Ramos (cell line): ENCODE data around the gene SLC25A23.
"Not testable (repeated sequence)": the region's sequence is repeated elsewhere in the genome, so short reads cannot be mapped to it uniquely, and the experiment has no call there.

Experiments used
- in situ Hi-C: fragments of 300-500 bp; cut with MboI; formaldehyde crosslinking; loops from one replicate; pipeline ENCODE4 v1.14.3; 2022; ENCODE audit warnings: low sequenced_read_pairs; ENCODE audit not compliant: unreplicated experiment

The SLC25A23 gene

GRCh38 chr19:6409346-6409745, 50.2 kb downstream of the SLC25A23 start:
- in situ Hi-C loops = no loop called here

GRCh38 chr19:6406401-6406800, 53.2 kb downstream of the SLC25A23 start:
- in situ Hi-C loops = no loop called here

GRCh38 chr19:6402837-6403608, 56.6 kb downstream of the SLC25A23 start:
- in situ Hi-C loops = no loop called here

DNA sequence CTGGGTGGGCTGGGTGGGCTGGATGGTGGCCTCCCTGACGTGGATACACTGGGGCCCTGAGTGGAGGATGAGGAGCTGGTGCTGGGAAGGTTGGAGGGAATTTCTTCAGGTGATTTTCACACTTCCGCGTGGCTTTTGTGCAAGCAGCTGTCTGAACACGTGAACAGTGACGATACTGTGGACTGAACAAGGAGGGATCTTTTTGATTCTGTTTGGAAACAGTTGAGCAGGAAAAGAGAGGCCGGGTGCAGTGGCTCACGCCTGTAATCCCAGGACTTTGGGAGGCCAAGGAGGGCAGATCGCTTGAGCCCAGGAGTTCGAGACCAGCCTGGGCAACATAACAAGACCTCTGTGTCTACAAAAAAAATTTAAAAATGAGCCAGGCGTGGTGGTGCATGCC, 57.5 kb downstream of the SLC25A23 start:
- in situ Hi-C loops = no loop called here

- in situ Hi-C loops = not testable (repeated sequence)
Measured at GRCh38 chr19:6400062-6400944, 59.3 kb downstream of the SLC25A23 start.

GRCh38 chr19:6396305-6396704, 63.3 kb downstream of the SLC25A23 start:
- in situ Hi-C loops = no loop called here

- in situ Hi-C loops = no loop called here
Measured at GRCh38 chr19:6394831-6395230, 64.8 kb downstream of the SLC25A23 start.

DNA sequence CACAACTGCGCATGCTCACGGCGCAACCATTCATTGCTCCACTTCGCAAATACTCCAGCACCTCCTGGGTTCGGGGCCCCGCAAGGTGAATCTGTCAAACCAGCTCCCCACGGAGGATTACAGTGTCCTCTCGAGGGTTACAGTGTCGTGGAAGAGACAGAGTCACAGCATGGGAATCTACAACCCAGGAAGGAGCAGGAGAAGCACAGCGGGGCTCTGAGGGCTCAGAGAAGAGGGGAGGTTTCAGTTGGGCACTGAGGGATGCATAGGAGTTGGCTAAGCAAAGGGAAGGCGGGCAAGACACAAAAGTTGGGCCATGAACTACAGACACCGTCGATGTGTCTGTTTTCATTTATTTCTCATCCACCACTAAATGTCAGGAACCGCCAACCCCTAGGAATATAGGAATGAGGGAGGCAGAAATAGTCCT, 65.6 kb downstream of the SLC25A23 start:
- in situ Hi-C loops = no loop called here

DNA sequence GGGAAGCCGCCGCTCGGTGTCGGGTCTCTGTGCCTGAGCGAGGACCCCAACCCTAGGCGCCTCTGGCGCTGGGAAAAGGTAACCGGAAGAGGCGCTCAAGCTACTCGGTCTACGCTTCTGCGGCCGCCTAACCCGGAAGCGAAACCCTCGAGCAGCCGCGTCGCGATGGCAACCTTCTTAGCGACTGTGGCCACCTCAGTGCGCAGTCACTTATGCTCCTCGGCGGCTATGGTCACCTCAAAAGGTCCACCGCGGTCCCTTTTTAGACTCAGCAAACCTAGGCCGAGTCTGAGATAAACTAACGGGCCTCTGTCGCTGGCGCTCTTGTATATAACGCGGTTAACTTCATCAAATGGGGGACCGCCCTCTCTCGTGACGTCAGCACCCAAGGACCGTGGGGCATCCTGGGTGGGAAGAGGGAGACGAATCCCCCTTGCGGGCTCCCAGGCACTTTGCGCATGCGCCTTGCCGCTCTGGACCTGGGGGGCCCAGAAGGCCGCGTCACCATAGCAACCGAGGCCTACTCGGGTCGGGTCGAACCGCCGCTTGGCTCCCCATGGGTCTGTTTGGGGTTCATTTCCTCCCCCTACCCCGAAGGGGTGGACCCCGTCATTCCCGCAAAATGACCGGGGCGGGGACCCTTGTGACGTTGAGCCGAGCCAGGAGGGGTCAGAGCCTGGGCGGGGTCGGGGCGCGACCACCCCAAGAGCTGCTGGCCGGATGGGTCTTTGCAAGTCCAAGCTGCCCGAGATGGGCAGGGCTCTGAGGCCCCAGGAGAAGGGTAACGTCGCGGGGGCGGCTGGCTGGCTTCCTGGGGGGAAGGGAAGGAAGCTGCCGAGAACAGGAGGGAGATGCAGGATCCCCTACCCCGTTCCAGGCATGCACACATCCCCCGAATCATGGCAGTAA, 66.3 kb downstream of the SLC25A23 start, which contains the start of gene GTF2F1:
GTF2F1 (minus strand) TSS at position 91 of the 909 bp plus-strand sequence. CDS start 169 bp downstream, outside the sequence.
- in situ Hi-C loops = no loop called here

- in situ Hi-C loops = no loop called here
Measured at GRCh38 chr19:6392221-6393073, 67.1 kb downstream of the SLC25A23 start.
